H1 (cell line): ENCODE results near the gene CDC5L. TPM values are rescaled to one million over a fixed set of nuclear protein-coding genes. Genes with fewer than 3 reads are reported as not detected.
A peak's percentile ranks its signal among the peaks of the same experiment; 100 is the strongest.

Experiments used
- CTCF ChIA-PET: fragments of 300-600 bp; sonication (Branson Sonifier 250); formaldehyde crosslinking; loops from one replicate; lab custom pipeline; 2021; ENCODE audit not compliant: partially characterized antibody; lab: Charles Lee
- POLR2A ChIA-PET: fragments of 300-600 bp; sonication (Branson Sonifier 250); formaldehyde crosslinking; loops from one replicate; lab custom pipeline; 2021; ENCODE audit warnings: inconsistent platforms; ENCODE audit not compliant: partially characterized antibody; lab: Charles Lee
- DNase-seq, 2 experiments: peaks; one replicate each; pipeline versions ENCODE4 v3.0.0 to v3.0.0-alpha.2; 2010 to 2022; ENCODE audit warnings: low spot score in 2 of 2, low read depth in 1 of 2, mixed read lengths in 1 of 2
- FAIRE-seq: peaks from 2 replicates; lab custom pipeline; 2011; peaks lifted over from hg19 to GRCh38; lab: Jason Lieb, UNC
- H2AFZ ChIP-seq: 2 replicates; pipeline ENCODE4 v1.8.1; 2012; ENCODE audit warnings: low read length, inconsistent platforms
- H2AK5ac ChIP-seq: 2 replicates; pipeline ENCODE4 v1.6.1; 2013; ENCODE audit warnings: low read depth, low read length
- H2BK120ac ChIP-seq: replicated peaks from 2 replicates; pipeline ENCODE3; 2013; ENCODE audit warnings: low read depth, low read length, inconsistent platforms
- H2BK12ac ChIP-seq: 2 replicates; pipeline ENCODE4 v1.6.1; 2013; ENCODE audit warnings: low read depth, low read length
- H2BK15ac ChIP-seq: 2 replicates; pipeline ENCODE4 v1.6.1; 2013; ENCODE audit warnings: low read length
- H2BK20ac ChIP-seq: 2 replicates; pipeline ENCODE4 v1.6.1; 2013; ENCODE audit warnings: low read length
- H2BK5ac ChIP-seq: 2 replicates; pipeline ENCODE4 v1.6.1; 2013; ENCODE audit warnings: low read depth, low read length
- H3K14ac ChIP-seq: 2 replicates; pipeline ENCODE4 v1.6.1; 2013; ENCODE audit warnings: inconsistent platforms; ENCODE audit not compliant: insufficient read length
- H3K18ac ChIP-seq: 2 replicates; pipeline ENCODE4 v1.6.1; 2013; ENCODE audit warnings: low read length; ENCODE audit errors: extremely low read depth
- H3K23ac ChIP-seq: 2 replicates; pipeline ENCODE4 v1.6.1; 2013; ENCODE audit warnings: inconsistent platforms; ENCODE audit not compliant: insufficient read length
- H3K23me2 ChIP-seq: 2 replicates; pipeline ENCODE4 v1.6.1; 2013; ENCODE audit warnings: low read depth, low read length
- H3K27ac ChIP-seq: 2 replicates; pipeline ENCODE4 v1.6.1; 2011; ENCODE audit warnings: low read depth, low read length, inconsistent platforms
- H3K27me3 ChIP-seq, 4 experiments: replicated peaks in 1 of 4; 1 replicate in 1 of 4; 2 replicates in 3 of 4; pipeline versions ENCODE4 v1.6.1 to v1.8.1; 2011 to 2013; ENCODE audit warnings: low read length in 3 of 4, mild to moderate bottlenecking in 3 of 4, inconsistent platforms in 2 of 4, mixed read lengths in 2 of 4, moderate library complexity in 1 of 4; ENCODE audit not compliant: control insufficient read depth in 3 of 4, insufficient read depth in 3 of 4; ENCODE audit errors: extremely low read depth in 1 of 4
- H3K36me3 ChIP-seq, 4 experiments: 2 replicates each; pipeline versions ENCODE4 v1.6.1 to v1.8.1; 2011 to 2013; ENCODE audit warnings: mild to moderate bottlenecking in 4 of 4, low read length in 3 of 4, moderate library complexity in 2 of 4, control low read depth in 1 of 4, inconsistent platforms in 1 of 4; ENCODE audit not compliant: insufficient read depth in 4 of 4, control insufficient read depth in 2 of 4
- H3K4ac ChIP-seq: replicated peaks from 2 replicates; pipeline ENCODE3; 2013; ENCODE audit warnings: low read length, low read depth, mixed read lengths, inconsistent platforms; ENCODE audit not compliant: insufficient read length
- H3K4me1 ChIP-seq, 4 experiments: replicated peaks in 1 of 4; 1 replicate in 1 of 4; 2 replicates in 3 of 4; pipeline versions ENCODE4 v1.6.1 to v1.8.1; 2011 to 2013; ENCODE audit warnings: low read length in 3 of 4, inconsistent platforms in 2 of 4, mixed read lengths in 1 of 4; ENCODE audit not compliant: insufficient read depth in 4 of 4, control insufficient read depth in 3 of 4
- H3K4me2 ChIP-seq, 2 experiments: 2 replicates each; pipeline versions ENCODE4 v1.6.1 to v1.8.1; 2011 to 2013; ENCODE audit warnings: low read depth in 2 of 2, low read length in 2 of 2, control low read depth in 1 of 2, inconsistent platforms in 1 of 2, mild to moderate bottlenecking in 1 of 2; ENCODE audit not compliant: insufficient read depth in 1 of 2
- H3K4me3 ChIP-seq, 4 experiments: fragments of 200-600, 300-600 bp in 1 of 4; sonication (generic), shearing (Covaris generic), sonication (Bioruptor Twin) in 1 of 4; 2 replicates each; pipeline versions ENCODE4 v1.5.1 to v1.8.1; 2011 to 2016; ENCODE audit warnings: low read length in 4 of 4, low read depth in 3 of 4, control low read depth in 2 of 4, inconsistent platforms in 2 of 4, mild to moderate bottlenecking in 2 of 4, mixed read lengths in 1 of 4, moderate library complexity in 1 of 4; ENCODE audit not compliant: insufficient read depth in 2 of 4; ENCODE audit errors: extremely low read depth in 1 of 4
- H3K56ac ChIP-seq: replicated peaks from 2 replicates; pipeline ENCODE3; 2013; ENCODE audit warnings: low read depth, mild to moderate bottlenecking, mixed read lengths, low read length, inconsistent platforms; ENCODE audit not compliant: insufficient read length
- H3K79me1 ChIP-seq: 2 replicates; pipeline ENCODE4 v1.6.1; 2013; ENCODE audit warnings: low read depth, low read length, control low read depth
- H3K79me2 ChIP-seq, 2 experiments: 2 replicates each; pipeline versions ENCODE4 v1.6.1 to v1.8.1; 2012 to 2013; ENCODE audit warnings: low read length in 2 of 2, mild to moderate bottlenecking in 2 of 2, inconsistent platforms in 1 of 2; ENCODE audit not compliant: insufficient read depth in 2 of 2, control insufficient read depth in 1 of 2
- H3K9ac ChIP-seq, 4 experiments: replicated peaks in 1 of 4; 1 replicate in 1 of 4; 2 replicates in 3 of 4; pipeline versions ENCODE4 v1.6.1 to v1.8.1; 2011 to 2013; ENCODE audit warnings: low read depth in 3 of 4, low read length in 3 of 4, control low read depth in 2 of 4, mild to moderate bottlenecking in 2 of 4, moderate library complexity in 2 of 4, inconsistent platforms in 1 of 4; ENCODE audit errors: extremely low read depth in 1 of 4
- H3K9me3 ChIP-seq, 2 experiments: 2 replicates each; pipeline versions ENCODE4 v1.6.1 to v1.8.1; 2012 to 2013; ENCODE audit warnings: mild to moderate bottlenecking in 2 of 2, moderate library complexity in 2 of 2, control low read depth in 1 of 2, inconsistent platforms in 1 of 2, low read depth in 1 of 2, low read length in 1 of 2, mixed read lengths in 1 of 2; ENCODE audit not compliant: insufficient read depth in 2 of 2
- H4K20me1 ChIP-seq, 2 experiments: replicated peaks in 1 of 2; 2 replicates each; pipeline versions ENCODE3 to v1.8.1; 2011 to 2013; ENCODE audit warnings: inconsistent platforms in 2 of 2, low read length in 2 of 2, mild to moderate bottlenecking in 1 of 2; ENCODE audit not compliant: insufficient read depth in 2 of 2, control insufficient read depth in 1 of 2
- H4K5ac ChIP-seq: 2 replicates; pipeline ENCODE4 v1.6.1; 2013; ENCODE audit warnings: low read length, low read depth, mixed read lengths, inconsistent platforms; ENCODE audit not compliant: insufficient read length
- H4K8ac ChIP-seq: 2 replicates; pipeline ENCODE4 v1.8.0; 2013; ENCODE audit warnings: mild to moderate bottlenecking, moderate library complexity, low read length, inconsistent platforms; ENCODE audit not compliant: insufficient read depth; ENCODE audit errors: extremely low read depth
- H4K91ac ChIP-seq: replicated peaks from 2 replicates; pipeline ENCODE3; 2013; ENCODE audit warnings: low read length, mixed read lengths, inconsistent platforms; ENCODE audit not compliant: insufficient read length
- BCL11A ChIP-seq, 2 experiments: IDR thresholded peaks; one replicate each; pipeline ENCODE4 v1.6.1; 2011; ENCODE audit warnings: low read depth in 2 of 2, low read length in 2 of 2, mild to moderate bottlenecking in 2 of 2
- CBX8 ChIP-seq: fragments of 300-800, 300-1000 bp; sonication (generic); IDR thresholded peaks from 2 replicates; pipeline ENCODE4 v1.7.1; 2016; ENCODE audit warnings: low read depth, low read length, borderline replicate concordance
- CTBP2 ChIP-seq: IDR thresholded peaks from 2 replicates; pipeline ENCODE4 v1.7.0; 2011; ENCODE audit warnings: borderline replicate concordance, mild to moderate bottlenecking, moderate library complexity, mixed read lengths, low read length; ENCODE audit not compliant: insufficient read depth, insufficient read length
- NANOG ChIP-seq: IDR thresholded peaks from 2 replicates; pipeline ENCODE4 v1.6.1; 2011; ENCODE audit warnings: low read length, low read depth, mild to moderate bottlenecking, inconsistent platforms; ENCODE audit not compliant: insufficient read depth, poor library complexity, severe bottlenecking
- NRF1 ChIP-seq: IDR thresholded peaks from 2 replicates; pipeline ENCODE4 v1.6.1; 2011; ENCODE audit warnings: mild to moderate bottlenecking, low read depth, low read length, improper control_type of control experiment
- RFX5 ChIP-seq: IDR thresholded peaks from 2 replicates; pipeline ENCODE4 v1.6.1; 2011; ENCODE audit warnings: low read depth, low read length, improper control_type of control experiment, borderline replicate concordance
- RNF2 ChIP-seq: fragments of 200-900, 300-1000 bp; sonication (generic); IDR thresholded peaks from 2 replicates; pipeline ENCODE4 v1.7.1; 2016; ENCODE audit warnings: borderline replicate concordance, low read depth, mild to moderate bottlenecking, antibody characterized with exemption, low read length; ENCODE audit not compliant: poor library complexity, severe bottlenecking; ENCODE audit errors: missing control alignments
- SP4 ChIP-seq: IDR thresholded peaks from 2 replicates; pipeline ENCODE4 v1.6.1; 2012; ENCODE audit warnings: low read length, inconsistent platforms
- TAF7 ChIP-seq: optimal IDR thresholded peaks from 2 replicates; pipeline ENCODE3; 2011; ENCODE audit warnings: low read depth, mild to moderate bottlenecking, inconsistent platforms, low read length, moderate library complexity, borderline replicate concordance
- TEAD4 ChIP-seq: IDR thresholded peaks from 2 replicates; pipeline ENCODE4 v1.6.1; 2012; ENCODE audit warnings: low read depth, low read length, inconsistent platforms, mixed read lengths
- WGBS, 2 experiments: shearing (Covaris generic) in 1 of 2; methylation state at CpG; one replicate each; pipeline versions ENCODE4 v1.1.6 to v1.1.7; 2013 to 2015; ENCODE audit warnings: low lambda C conversion rate in 2 of 2, mixed read lengths in 2 of 2, inconsistent platforms in 1 of 2, low coverage in 1 of 2, missing lambda C conversion rate in 1 of 2; ENCODE audit not compliant: insufficient replicate concordance in 2 of 2, insufficient coverage in 1 of 2, insufficient read length in 1 of 2; ENCODE audit errors: extremely low coverage in 1 of 2, missing lambda C conversion rate in 1 of 2; 5-methylcytosine and 5-hydroxymethylcytosine counted together
- polyA plus RNA-seq, 7 experiments: library from polyadenylated mRNA; depleted of rRNA in 3 of 7; stranded (reverse) in 5 of 7; unstranded in 2 of 7; fragments of >200 nt in 5 of 7; fragments of 200-250 nt in 2 of 7; gene quantifications; 1 replicate in 5 of 7; 2 replicates in 1 of 7; 4 replicates in 1 of 7; pipeline versions ENCODE4 v1.2.1 to v1.2.3, GENCODE V29; 2011 to 2013; ENCODE audit warnings: missing spikeins in 2 of 7, mixed read lengths in 2 of 7
- total RNA-seq: library from RNA; stranded (reverse); fragmentation: NEBNext Ultra II Directional; extraction: Animal tissue kit (Norgen Biotek cat#: 25700); gene quantifications from 2 replicates; pipeline ENCODE4 v1.2.1, GENCODE V29; 2021
- TF ChIP-seq, protein P1 (sequence below): IDR thresholded peaks from 2 replicates; pipeline ENCODE4 v1.6.1; 2012; ENCODE audit warnings: inconsistent platforms
- TF ChIP-seq, protein P2 (sequence below): IDR thresholded peaks from 2 replicates; pipeline ENCODE4 v1.6.1; 2011; ENCODE audit warnings: low read depth, mild to moderate bottlenecking, low read length; ENCODE audit not compliant: insufficient read depth

Gene CDC5L
- total and polyA plus RNA-seq, 2 of the 8 experiments (the other 6 are each of a cell fraction or from before 2014, with no cell fraction given) = 8.4 to 32.8 TPM

DNA sequence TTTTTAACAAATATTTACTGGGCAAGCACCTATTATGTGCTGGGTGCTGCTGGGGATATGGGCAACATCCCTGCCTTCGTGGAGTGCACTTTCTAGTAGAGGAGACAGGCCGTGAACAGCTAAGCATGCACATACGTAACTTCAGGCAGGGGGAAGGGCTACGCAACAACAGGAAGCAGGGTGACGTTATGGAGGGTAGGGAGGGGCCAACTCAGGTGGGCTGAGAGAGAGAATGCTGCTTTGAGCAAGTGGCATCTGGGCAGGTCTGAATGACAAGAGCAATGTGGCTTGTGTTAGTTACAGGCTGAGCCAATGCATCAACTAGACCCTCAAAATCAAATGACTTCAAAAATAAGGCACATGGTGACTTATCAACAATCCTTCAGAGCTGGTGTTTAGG is 112.1 kb downstream of the CDC5L start:
- Histone ChIP-seq H3K14ac (no peak overlapping the region), H3K9ac (no peak overlapping the region)
- TF ChIP-seq NANOG = no peak
- no peak for TF ChIP-seq BCL11A (IDR thresholded peaks at IDR 0.05; ENCODE audit: low read depth in 2 of 2, low read length in 2 of 2)
- TF ChIP-seq, protein P1, sequence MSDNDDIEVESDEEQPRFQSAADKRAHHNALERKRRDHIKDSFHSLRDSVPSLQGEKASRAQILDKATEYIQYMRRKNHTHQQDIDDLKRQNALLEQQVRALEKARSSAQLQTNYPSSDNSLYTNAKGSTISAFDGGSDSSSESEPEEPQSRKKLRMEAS = no peak
- TF ChIP-seq CBX8 = no peak
- TF ChIP-seq RFX5 = no peak
- TF ChIP-seq, protein P2, sequence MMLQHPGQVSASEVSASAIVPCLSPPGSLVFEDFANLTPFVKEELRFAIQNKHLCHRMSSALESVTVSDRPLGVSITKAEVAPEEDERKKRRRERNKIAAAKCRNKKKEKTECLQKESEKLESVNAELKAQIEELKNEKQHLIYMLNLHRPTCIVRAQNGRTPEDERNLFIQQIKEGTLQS = no peak
- TF ChIP-seq SP4 = no peak
- TF ChIP-seq CTBP2 = no peak
- no peak for TF ChIP-seq TAF7
- no peak for TF ChIP-seq NRF1
- no peak for TF ChIP-seq RNF2
- TF ChIP-seq TEAD4 = no peak

More for the DNA sequence above, 112.1 kb downstream of the CDC5L start:
- Histone ChIP-seq H3K27me3 (no peaks in the 10 kb centered on the region), H2AK5ac (no peak overlapping the region), H3K36me3 (no peaks in the 10 kb centered on the region), H2AFZ (no peak overlapping the region), H2BK20ac (no peak overlapping the region), H3K4me1 (peaks cover 0 to 2% (median 0%) of the 10 kb centered on the region in 4 experiments; a peak in 1 of 7 replicates), H3K79me1 (no peaks in the 10 kb centered on the region), H4K5ac (no peak overlapping the region), H3K4me2 (no peak overlapping the region; a peak in 1 of 4 replicates), H3K4me3 (no peak overlapping the region; a peak in 1 of 8 replicates), H2BK15ac (no peak overlapping the region), H3K23ac (no peak overlapping the region), H2BK5ac (no peak overlapping the region), H3K79me2 (no peaks in the 10 kb centered on the region), H3K4ac (no peak overlapping the region), H3K18ac (no peak overlapping the region), H3K56ac (no peak overlapping the region), H4K20me1 (no peaks in the 10 kb centered on the region), H2BK120ac (no peak overlapping the region), H4K91ac (no peak overlapping the region), H2BK12ac (no peak overlapping the region), H3K9me3 (no peaks in the 10 kb centered on the region), H3K23me2 (no peaks in the 10 kb centered on the region; the same call in 1 of the 2 replicates), H3K27ac (no peak overlapping the region), H4K8ac (no peak overlapping the region)
- DNase-seq = peak in 1 of 2 experiments; percentile 38
- POLR2A ChIA-PET = interaction anchor here (1.1 kb wide), 1 partner anchor 9 kb away, joined by 3 read pairs; no protein-coding TSS in a partner anchor
- WGBS, 2 experiments = 71% methylated on average over 5 of the region's 5 CpGs; no CpG with 5 or more reads in 1 of the 2 experiments
- no peak for FAIRE-seq
- CTCF ChIA-PET = interaction anchor here (0.6 to 2.8 kb wide), 6 partner anchors 9 to 1215 kb away, joined by 3 to 14 read pairs (median 4); no protein-coding TSS in a partner anchor
